HG03045 (cell line): Measurements from ENCODE around the gene USP17L20.
"Not testable (repeated sequence)": the region's sequence is repeated elsewhere in the genome, so short reads cannot be mapped to it uniquely, and the experiment has no call there.

Experiments
- ATAC-seq: cut with Tn5 transposase; IDR thresholded peaks from one replicate; pipeline ENCODE4 v1.9.1; 2021; ENCODE audit warnings: mild to moderate bottlenecking, moderate library complexity; ENCODE audit not compliant: unreplicated experiment

Gene USP17L20

GRCh38 chr4:9257824-9258223, at the start of gene USP17L20:
Gene USP17L20, plus strand, starts transcription at chr4:9258124. Its CDS starts 0 bp downstream, at chr4:9258124.
- ATAC-seq, result not testable (repeated sequence)

- ATAC-seq, result not testable (repeated sequence)
These were observed 47.6 kb upstream of the USP17L20 start, which contains the start of gene USP17L10 for GRCh38 chr4:9210357-9210756. Gene USP17L10, plus strand, starts transcription at chr4:9210657. Its CDS starts 0 bp downstream, at chr4:9210657.

DNA sequence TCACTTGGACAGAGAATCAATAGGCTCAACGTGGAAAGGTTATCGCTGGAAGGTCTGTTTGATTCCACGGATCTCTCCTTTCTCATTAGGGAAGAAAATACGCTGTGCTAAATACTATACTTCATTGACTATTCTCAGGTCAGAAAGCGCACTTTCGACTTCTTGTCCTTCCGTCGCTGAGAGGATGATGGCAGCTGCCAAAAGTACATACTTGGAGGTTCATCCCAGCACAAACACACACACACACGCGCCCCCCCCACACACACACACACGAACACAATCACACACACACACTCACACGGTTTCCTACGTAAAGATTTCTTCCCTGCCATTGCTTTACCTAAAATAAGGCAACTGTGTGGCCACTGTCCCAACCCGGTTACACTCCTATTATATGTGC, 43.2 kb upstream of the USP17L20 start:
- not testable (repeated sequence) for ATAC-seq

DNA sequence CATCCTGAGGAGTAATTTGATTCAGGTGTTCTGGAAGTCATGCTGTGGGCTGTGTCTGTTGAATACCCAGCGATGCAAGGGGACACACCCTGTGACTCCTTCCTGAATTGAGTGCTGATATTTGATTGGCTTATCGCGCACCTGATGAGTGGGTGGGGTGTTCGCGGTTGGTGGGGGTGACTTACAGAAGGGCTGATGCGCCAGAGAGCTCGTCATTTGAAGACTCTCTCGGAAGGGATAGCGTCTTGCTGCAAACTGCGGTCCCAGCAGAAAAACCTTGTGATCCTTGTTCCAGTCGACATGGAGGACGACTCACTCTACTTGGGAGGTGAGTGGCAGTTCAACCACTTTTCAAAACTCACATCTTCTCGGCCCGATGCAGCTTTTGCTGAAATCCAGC, 42.8 kb upstream of the USP17L20 start, which contains the start of gene USP17L11:
Gene USP17L11, plus strand, starts transcription at position 301 of the 400 bp plus-strand sequence. Its CDS starts 0 bp downstream, at position 301.
- not testable (repeated sequence) for ATAC-seq

GRCh38 chr4:9219852-9220251, 38.1 kb upstream of the USP17L20 start, which contains the start of gene USP17L12:
Gene USP17L12, plus strand, starts transcription at chr4:9220152. Its CDS starts 0 bp downstream, at chr4:9220152.
- not testable (repeated sequence) for ATAC-seq

- ATAC-seq, result not testable (repeated sequence)
These were observed 33.3 kb upstream of the USP17L20 start, which contains the start of gene USP17L13 for GRCh38 chr4:9224596-9224995. Gene USP17L13, plus strand, starts transcription at chr4:9224896. Its CDS starts 0 bp downstream, at chr4:9224896.

DNA sequence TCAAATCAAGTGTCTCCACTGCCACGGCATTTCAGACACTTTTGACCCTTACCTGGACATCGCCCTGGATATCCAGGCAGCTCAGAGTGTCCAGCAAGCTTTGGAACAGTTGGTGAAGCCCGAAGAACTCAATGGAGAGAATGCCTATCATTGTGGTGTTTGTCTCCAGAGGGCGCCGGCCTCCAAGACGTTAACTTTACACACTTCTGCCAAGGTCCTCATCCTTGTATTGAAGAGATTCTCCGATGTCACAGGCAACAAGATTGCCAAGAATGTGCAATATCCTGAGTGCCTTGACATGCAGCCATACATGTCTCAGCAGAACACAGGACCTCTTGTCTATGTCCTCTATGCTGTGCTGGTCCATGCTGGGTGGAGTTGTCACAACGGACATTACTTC, 27.7 kb upstream of the USP17L20 start:
- ATAC-seq, result not testable (repeated sequence)

DNA sequence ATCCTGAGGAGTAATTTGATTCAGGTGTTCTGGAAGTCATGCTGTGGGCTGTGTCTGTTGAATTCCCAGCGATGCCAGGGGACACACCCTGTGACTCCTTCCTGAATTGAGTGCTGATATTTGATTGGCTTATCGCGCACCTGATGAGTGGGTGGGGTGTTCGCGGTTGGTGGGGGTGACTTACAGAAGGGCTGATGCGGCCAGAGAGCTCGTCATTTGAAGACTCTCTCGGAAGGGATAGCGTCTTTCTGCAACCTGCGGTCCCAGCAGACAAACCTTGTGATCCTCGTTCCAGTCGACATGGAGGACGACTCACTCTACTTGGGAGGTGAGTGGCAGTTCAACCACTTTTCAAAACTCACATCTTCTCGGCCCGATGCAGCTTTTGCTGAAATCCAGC, 23.8 kb upstream of the USP17L20 start, which contains the start of gene USP17L15:
Gene USP17L15, plus strand, starts transcription at position 301 of the 400 bp plus-strand sequence. Its CDS starts 0 bp downstream, at position 301.
- ATAC-seq, result not testable (repeated sequence)

GRCh38 chr4:9238461-9238860, 19.5 kb upstream of the USP17L20 start:
- ATAC-seq, result not testable (repeated sequence)

- ATAC-seq, result not testable (repeated sequence)
These were observed 14.3 kb upstream of the USP17L20 start, which contains the start of gene USP17L17 for GRCh38 chr4:9243579-9243978. Gene USP17L17, plus strand, starts transcription at chr4:9243879. Its CDS starts 0 bp downstream, at chr4:9243879.

- not testable (repeated sequence) for ATAC-seq
These were observed 9.8 kb upstream of the USP17L20 start, which contains the start of gene USP17L18 for GRCh38 chr4:9247953-9248680. Gene USP17L18, plus strand, starts transcription at chr4:9248630. Its CDS starts 0 bp downstream, at chr4:9248630.

- ATAC-seq, result not testable (repeated sequence)
These were observed 4.8 kb upstream of the USP17L20 start, which contains the start of gene USP17L19 for GRCh38 chr4:9253078-9253477. Gene USP17L19, plus strand, starts transcription at chr4:9253378. Its CDS starts 0 bp downstream, at chr4:9253378.

DNA sequence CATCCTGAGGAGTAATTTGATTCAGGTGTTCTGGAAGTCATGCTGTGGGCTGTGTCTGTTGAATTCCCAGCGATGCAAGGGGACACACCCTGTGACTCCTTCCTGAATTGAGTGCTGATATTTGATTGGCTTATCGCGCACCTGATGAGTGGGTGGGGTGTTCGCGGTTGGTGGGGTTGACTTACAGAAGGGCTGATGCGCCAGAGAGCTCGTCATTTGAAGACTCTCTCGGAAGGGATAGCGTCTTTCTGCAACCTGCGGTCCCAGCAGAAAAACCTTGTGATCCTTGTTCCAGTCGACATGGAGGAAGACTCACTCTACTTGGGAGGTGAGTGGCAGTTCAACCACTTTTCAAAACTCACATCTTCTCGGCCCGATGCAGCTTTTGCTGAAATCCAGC, 4.6 kb downstream of the USP17L20 start, which contains the start of gene USP17L21:
Gene USP17L21, plus strand, starts transcription at position 301 of the 400 bp plus-strand sequence. Its CDS starts 0 bp downstream, at position 301.
- not testable (repeated sequence) for ATAC-seq

DNA sequence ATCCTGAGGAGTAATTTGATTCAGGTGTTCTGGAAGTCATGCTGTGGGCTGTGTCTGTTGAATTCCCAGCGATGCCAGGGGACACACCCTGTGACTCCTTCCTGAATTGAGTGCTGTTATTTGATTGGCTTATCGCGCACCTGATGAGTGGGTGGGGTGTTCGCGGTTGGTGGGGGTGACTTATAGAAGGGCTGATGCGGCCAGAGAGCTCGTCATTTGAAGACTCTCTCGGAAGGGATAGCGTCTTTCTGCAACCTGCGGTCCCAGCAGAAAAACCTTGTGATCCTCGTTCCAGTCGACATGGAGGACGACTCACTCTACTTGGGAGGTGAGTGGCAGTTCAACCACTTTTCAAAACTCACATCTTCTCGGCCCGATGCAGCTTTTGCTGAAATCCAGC, 9.4 kb downstream of the USP17L20 start, which contains the start of gene USP17L22:
Gene USP17L22, plus strand, starts transcription at position 301 of the 400 bp plus-strand sequence. Its CDS starts 0 bp downstream, at position 301.
- ATAC-seq, result not testable (repeated sequence)

DNA sequence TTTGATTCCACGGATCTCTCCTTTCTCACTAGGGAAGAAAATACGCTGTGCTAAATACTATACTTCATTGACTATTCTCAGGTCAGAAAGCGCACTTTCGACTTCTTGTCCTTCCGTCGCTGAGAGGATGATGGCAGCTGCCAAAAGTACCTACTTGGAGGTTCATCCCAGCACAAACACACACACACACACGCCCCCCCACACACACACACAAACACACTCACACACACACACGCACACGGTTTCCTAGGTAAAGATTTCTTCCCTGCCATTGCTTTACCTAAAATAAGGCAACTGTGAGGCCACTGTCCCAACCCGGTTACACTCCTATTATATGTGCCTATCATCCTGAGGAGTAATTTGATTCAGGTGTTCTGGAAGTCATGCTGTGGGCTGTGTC, 13.8 kb downstream of the USP17L20 start:
- not testable (repeated sequence) for ATAC-seq
